BJ (cell line): ENCODE data around the gene AEBP2. TPM values are rescaled to one million over a fixed set of nuclear protein-coding genes. Genes with fewer than 3 reads are reported as not detected.
"Not testable (repeated sequence)": the region's sequence is repeated elsewhere in the genome, so short reads cannot be mapped to it uniquely, and the experiment has no call there.

Experiments used
- CTCF ChIA-PET: fragments of 350-600 bp; formaldehyde crosslinking; extraction: SDS; loops from one replicate; lab custom pipeline; 2021; ENCODE audit warnings: antibody characterized with exemption, inconsistent platforms; lab: Yijun Ruan, JAX
- POLR2A ChIA-PET: fragments of 300-600 bp; sonication (Branson Sonifier 250); formaldehyde crosslinking; extraction: SDS; loops from one replicate; lab custom pipeline; 2021; ENCODE audit warnings: antibody characterized with exemption; lab: Charles Lee
- DNase-seq: peaks from one replicate; pipeline ENCODE4 v3.0.0-alpha.2; 2011; ENCODE audit warnings: low read depth
- H3K27me3 ChIP-seq: 2 replicates; pipeline ENCODE4 v1.6.0; 2011; ENCODE audit warnings: low read length; ENCODE audit not compliant: control insufficient read depth, insufficient read depth
- H3K36me3 ChIP-seq: 2 replicates; pipeline ENCODE4 v1.5.1; 2011; ENCODE audit warnings: low read length; ENCODE audit not compliant: control insufficient read depth, insufficient read depth
- H3K4me3 ChIP-seq: 2 replicates; pipeline ENCODE4 v1.5.1; 2011; ENCODE audit warnings: low read depth, mild to moderate bottlenecking, control low read depth, low read length
- CTCF ChIP-seq: IDR thresholded peaks from 2 replicates; pipeline ENCODE4 v1.5.1; 2011; ENCODE audit warnings: low read depth, mild to moderate bottlenecking, control low read depth, inconsistent platforms, low read length, moderate library complexity; ENCODE audit not compliant: insufficient read depth
- polyA plus RNA-seq: library from polyadenylated mRNA; depleted of rRNA; stranded (reverse); fragments of >200 nt; gene quantifications from 2 replicates; pipeline ENCODE4 v1.2.3, GENCODE V29; 2011

The AEBP2 gene
- polyA plus RNA-seq, 1 experiment = 6.3 TPM

GRCh38 chr12:19423166-19423930 lies 15.9 kb upstream of the AEBP2 start:
- H3K36me3 ChIP-seq = no peaks in the 10 kb centered on the region
- no peak for DNase-seq
- no peak for TF ChIP-seq CTCF
- no peaks in the 10 kb centered on the region for H3K27me3 ChIP-seq
- ChIA-PET POLR2A (interaction anchor here (0.7 kb wide), 1 partner anchor 9 kb away, joined by 7 read pairs; no protein-coding TSS in a partner anchor), CTCF (no interaction called here)
- H3K4me3 ChIP-seq = no peak overlapping the region

GRCh38 chr12:19428246-19428645 lies 11.0 kb upstream of the AEBP2 start:
- DNase-seq = no peak
- Histone ChIP-seq H3K4me3 (no peak overlapping the region), H3K36me3 (no peaks in the 10 kb centered on the region), H3K27me3 (no peaks in the 10 kb centered on the region)
- no peak for TF ChIP-seq CTCF
- ChIA-PET POLR2A (no interaction called here), CTCF (interaction anchor here (0.6 kb wide), 1 partner anchor 1622 kb away, joined by 4 read pairs; no protein-coding TSS in a partner anchor)

GRCh38 chr12:19429491-19429890 lies 9.8 kb upstream of the AEBP2 start:
- POLR2A ChIA-PET, DNase-seq, H3K4me3 ChIP-seq, CTCF ChIA-PET, H3K36me3 ChIP-seq, H3K27me3 ChIP-seq: not testable (repeated sequence)

GRCh38 chr12:19430988-19431387 lies 8.3 kb upstream of the AEBP2 start:
- no peak overlapping the region for H3K4me3 ChIP-seq
- no peak for TF ChIP-seq CTCF
- POLR2A ChIA-PET = no interaction called here
- DNase-seq = no peak
- no peaks in the 10 kb centered on the region for H3K36me3 ChIP-seq
- CTCF ChIA-PET = no interaction called here
- no peaks in the 10 kb centered on the region for H3K27me3 ChIP-seq

GRCh38 chr12:19431407-19432308 lies 7.6 kb upstream of the AEBP2 start:
- CTCF ChIA-PET = interaction anchor here (0.6 kb wide), 1 partner anchor 179 kb away, joined by 3 read pairs; no protein-coding TSS in a partner anchor
- Histone ChIP-seq H3K4me3 (no peak overlapping the region), H3K36me3 (no peaks in the 10 kb centered on the region), H3K27me3 (no peaks in the 10 kb centered on the region)
- DNase-seq = peak; percentile 73
- POLR2A ChIA-PET = interaction anchor here (0.6 kb wide), 2 partner anchors 9 to 118 kb away, joined by 3 to 7 read pairs; no protein-coding TSS in a partner anchor
- TF ChIP-seq CTCF = no peak
